ENCODE data around the gene EXOC4.

DNA sequence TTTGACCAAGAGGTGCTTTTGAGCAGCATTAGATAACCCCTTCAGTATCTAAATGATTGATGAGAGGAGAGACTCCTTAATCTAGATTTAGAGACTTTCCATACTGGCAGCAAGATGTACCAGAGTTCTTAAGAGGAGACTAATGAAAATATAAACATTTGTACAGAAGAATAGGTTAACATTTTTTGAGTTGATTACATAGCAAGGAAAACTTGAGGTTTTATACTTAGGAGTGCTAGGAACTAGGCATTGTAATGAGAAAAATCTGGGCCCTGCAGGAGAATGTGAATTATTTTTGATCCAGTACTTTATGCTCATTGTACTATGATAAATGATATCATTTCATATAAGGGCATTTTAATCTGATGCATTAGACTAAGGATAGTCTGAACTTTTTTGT is 261.7 kb downstream of the EXOC4 start:
- TF ChIP-seq, protein P1, sequence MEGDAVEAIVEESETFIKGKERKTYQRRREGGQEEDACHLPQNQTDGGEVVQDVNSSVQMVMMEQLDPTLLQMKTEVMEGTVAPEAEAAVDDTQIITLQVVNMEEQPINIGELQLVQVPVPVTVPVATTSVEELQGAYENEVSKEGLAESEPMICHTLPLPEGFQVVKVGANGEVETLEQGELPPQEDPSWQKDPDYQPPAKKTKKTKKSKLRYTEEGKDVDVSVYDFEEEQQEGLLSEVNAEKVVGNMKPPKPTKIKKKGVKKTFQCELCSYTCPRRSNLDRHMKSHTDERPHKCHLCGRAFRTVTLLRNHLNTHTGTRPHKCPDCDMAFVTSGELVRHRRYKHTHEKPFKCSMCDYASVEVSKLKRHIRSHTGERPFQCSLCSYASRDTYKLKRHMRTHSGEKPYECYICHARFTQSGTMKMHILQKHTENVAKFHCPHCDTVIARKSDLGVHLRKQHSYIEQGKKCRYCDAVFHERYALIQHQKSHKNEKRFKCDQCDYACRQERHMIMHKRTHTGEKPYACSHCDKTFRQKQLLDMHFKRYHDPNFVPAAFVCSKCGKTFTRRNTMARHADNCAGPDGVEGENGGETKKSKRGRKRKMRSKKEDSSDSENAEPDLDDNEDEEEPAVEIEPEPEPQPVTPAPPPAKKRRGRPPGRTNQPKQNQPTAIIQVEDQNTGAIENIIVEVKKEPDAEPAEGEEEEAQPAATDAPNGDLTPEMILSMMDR (tag by site-specific recombination; IDR thresholded peaks at IDR 0.05): no peak
- TF ChIP-seq PRDM2 (tag by site-specific recombination; IDR thresholded peaks at IDR 0.05; ENCODE audit: borderline replicate concordance) (no peak), GLI2 (tag by site-specific recombination; IDR thresholded peaks at IDR 0.05; ENCODE audit: borderline replicate concordance, low read depth) (no peak), ZNF426 (tag by site-specific recombination; IDR thresholded peaks at IDR 0.05) (no peak), ZNF311 (tag by site-specific recombination; IDR thresholded peaks at IDR 0.05; ENCODE audit: borderline replicate concordance) (no peak), KLF8 (tag by site-specific recombination; IDR thresholded peaks at IDR 0.05) (no peak)
